Measurements from ENCODE around the gene GOLT1B.

GRCh38 chr12:21502872-21503271 is 1.3 kb downstream of the GOLT1B start:
- TF ChIP-seq CTCF (conservative IDR thresholded peaks at IDR 0.05; ENCODE audit: low read length) (no peak), EZH2phosphoT487 (IDR thresholded peaks at IDR 0.05; ENCODE audit: borderline replicate concordance, low read depth, low read length) (no peak)
